ENCODE results near the gene TACO1.

TACO1 gene

DNA sequence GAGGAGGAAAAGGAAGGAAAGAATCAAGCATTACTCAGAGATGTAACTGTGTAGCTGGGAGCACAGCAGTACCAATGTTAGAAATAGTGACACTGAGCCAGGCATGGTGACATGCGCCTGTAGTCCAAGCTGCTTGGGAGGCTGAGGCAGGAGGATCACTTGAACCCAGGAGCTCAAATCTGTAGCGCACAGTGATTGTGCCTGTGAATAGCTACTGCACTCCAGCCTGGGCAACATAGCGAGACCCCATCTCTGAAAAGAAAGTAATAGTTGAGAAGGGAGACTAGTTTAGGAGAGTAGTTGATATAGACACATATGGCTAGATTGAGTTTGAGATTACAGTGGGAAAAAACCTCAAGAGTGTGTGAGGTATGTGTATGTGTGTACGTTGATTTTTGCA, 39.3 kb downstream of the TACO1 start:
- DNase-seq (ENCODE audit: low read depth in 2 of 2) = no peak

DNA sequence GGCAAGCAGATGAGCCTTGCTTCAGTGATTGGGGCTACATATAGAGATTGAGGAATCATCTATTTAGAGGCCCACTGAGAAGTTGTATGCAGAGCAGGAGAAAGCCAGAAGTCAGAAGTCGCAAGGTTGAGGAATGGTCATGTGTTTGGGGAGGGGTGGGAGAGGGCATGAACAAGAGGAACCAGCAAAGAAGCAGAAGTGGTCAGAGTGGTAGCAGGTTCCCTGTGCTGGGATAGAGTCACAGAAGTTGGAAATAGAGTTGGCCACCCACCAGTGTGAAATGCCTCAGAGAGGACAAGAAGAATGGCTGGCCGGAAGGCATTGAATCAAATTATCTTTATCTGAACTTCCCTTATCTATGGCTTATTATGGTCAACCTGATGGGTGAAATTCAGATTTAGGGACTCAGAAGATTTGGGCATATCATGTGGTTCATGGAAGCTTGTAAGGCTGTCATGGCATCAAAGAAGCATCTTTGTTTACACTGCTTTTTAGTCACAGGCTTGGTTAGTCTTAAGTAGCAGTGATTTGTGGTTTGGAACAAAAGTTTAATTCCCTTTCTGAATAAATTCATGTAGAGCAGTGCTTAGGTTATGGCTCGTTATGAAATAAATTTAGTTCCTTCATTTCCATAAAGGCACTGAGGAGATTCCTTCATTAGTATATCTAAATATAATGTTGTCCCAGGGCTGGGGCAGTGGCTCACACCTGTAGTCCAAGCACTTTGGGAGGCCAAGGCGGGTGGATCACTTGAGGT, 41.2 kb downstream of the TACO1 start:
- DNase-seq (ENCODE audit: low read depth in 2 of 2) = no peak

DNA sequence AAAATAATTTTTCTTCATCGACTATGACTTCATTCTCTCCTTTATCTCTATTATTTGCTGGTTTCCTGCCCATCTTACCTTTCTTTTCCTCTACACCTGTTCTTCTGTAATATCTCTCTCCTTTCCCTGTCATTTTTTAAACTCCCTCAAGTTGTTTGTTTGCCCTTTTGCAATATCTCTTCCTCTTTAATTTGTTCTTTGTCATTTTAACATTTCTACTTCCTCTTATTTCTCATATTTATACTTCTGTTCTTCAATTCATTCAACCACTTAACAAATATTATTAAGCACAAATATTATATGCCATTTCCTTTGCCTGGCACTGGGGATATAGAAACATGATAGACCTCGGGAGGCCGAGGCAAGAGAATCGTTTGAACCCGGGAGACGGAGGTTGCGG, 44.2 kb downstream of the TACO1 start:
- DNase-seq (ENCODE audit: low read depth in 2 of 2) = no peak

DNA sequence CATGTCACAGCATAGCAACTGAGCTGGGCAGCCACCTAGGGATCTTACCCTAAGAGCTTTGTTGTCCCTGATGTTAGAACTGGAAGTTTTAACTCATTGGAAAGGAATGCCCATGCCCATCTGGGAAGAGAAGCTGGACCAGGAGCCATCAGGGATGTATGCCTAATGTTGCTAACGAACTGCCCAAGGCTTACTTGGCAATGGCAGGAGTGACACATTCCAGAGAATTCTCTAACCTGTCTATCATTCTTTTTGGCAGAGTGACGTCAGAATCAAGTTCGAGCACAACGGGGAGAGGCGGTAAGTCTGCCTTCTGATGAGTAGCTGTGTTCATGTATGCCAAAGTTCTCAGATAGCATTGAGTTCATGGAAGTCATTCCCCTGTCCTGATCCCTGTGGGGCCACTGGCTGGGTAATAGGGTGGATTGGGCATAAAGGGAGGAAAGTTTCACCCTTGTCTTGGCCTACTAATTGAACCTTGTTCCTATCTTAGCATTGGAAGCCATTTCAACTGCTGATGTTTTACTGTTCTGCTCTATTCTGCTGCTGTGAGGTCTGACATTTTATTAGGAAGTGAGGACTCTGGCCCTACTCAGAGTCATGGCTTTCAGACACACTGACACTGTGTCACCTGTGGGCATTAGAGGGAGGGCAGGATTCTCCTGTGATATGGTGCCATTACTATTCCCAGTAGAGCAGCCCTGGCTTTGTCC, 45.2 kb downstream of the TACO1 start:
- no peak for DNase-seq (ENCODE audit: low read depth in 2 of 2)

DNA sequence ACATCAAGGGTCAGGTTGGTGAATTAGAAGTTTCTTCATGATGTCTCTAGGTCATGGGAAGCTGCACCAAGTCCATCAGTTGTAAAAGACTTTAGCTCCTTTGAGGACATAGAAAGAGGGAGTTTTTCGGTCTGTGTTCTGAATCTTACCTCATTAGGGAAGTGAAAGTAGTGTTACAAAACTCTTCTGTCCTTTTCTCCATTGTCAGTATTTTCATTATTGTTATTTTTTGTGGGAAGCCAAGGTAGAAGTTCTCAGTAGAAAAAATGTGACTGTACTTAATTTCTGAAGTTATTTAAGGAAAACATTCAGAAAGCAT, 45.8 kb downstream of the TACO1 start:
- DNase-seq (ENCODE audit: low read depth in 2 of 2) = no peak

DNA sequence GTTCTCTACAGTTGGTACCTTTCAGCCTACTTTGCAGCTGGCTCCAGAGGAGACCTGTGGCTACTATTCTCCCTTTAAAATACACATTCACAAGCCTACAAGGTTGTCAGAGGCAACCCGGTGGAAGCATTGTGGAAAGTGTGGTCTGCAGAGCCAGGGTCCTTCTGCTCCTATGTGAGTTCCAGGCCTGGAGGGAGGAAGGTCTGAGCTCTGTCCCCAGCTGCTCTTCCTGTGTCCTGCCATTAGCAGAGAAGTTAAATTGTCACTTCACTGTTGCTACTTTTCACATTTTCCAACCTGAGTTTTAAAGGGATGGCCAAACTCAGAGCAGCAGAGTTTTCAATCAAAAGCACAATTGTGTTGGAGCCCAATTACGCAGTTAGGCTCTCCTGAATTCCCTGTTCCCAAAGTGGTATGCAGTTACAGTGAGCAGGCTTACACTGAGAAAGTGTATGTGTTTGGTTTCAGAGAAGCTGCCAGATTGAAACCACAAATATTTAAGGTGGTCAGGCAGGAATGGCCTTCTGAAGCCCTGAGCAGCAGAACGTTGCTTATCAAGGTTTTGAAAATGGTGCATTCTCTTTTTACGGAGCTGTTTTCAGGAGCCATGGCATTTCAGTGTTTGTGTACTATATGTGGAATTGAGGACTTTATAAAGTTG, 46.5 kb downstream of the TACO1 start:
- DNase-seq (ENCODE audit: low read depth in 2 of 2) = no peak

DNA sequence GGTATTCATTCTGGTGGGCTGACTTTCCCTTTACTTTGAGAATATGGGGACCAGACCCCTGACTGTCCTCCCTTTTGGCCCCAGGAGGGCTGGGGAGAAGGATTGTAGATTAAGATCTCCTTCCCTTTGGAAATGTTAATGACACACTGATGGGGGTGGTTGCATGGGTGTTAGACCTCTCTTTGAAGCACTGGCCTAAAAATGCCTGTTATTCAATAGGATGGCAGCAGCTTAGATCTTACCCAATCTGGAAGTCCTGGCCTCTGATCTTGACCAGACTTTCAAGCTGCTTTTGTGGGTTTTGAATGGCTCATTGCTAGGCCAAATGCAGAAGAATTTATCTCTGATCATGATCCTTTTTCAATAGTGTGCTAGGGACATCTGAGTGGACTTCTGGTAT, 47.2 kb downstream of the TACO1 start:
- DNase-seq (ENCODE audit: low read depth in 2 of 2) = no peak

DNA sequence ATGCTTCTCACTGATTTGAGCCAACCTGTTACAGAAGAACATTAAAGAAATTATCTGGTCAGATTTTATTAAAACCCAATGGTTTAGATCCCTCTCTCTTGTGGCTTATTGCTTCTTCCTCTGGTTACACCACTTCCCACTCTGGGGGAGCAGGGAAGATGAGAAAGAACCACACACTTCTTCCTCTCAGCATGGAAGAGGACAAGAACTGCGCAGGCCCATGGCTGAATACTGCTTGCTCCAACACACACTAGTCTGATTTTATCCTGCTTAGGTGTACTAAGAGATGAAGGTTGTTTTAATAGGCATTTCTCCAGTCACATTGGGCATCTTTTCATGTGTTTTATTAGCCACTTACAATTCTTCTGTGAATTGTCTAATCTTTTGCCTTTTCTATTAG, 49.1 kb downstream of the TACO1 start:
- DNase-seq (ENCODE audit: low read depth in 2 of 2) = no peak

DNA sequence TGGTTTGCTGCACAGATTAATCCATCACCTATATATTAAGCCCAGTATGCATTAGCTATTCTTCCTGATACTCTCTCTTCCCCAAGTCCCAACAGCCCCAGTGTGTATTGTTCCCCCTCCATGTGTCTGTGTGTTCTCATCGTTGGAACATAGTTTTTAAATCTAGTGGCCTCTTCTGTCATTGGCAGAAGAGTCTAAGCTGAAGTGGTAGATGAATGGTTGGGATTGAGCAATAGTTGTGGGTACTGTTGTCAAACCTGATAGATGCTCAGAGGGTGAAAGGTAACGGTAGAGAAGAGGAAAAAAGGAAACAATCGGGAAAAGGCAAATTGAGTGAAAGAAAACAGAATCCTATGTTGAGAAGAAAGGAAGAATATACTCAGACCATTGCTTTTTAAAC, 51.4 kb downstream of the TACO1 start:
- DNase-seq (ENCODE audit: low read depth in 2 of 2) = no peak

DNA sequence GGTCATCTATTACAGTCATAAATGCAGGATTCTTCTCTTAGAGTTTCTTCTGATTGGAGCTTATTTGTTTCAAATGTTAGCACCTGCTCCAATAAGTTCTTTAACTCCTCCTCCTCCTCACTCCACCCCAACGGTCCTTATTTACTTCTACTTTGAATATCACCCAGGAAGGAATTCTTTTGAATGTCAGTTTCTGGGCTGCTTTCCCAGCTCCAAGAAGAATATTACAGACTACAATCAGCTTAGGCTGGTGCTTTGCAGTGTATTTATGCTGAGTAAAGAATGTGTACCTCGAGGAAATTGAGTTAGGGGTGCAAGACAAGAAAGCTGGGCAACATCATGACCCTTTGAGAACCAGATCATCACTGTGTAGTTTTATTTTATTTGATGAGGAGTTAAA, 52.4 kb downstream of the TACO1 start:
- DNase-seq (ENCODE audit: low read depth in 2 of 2) = no peak

DNA sequence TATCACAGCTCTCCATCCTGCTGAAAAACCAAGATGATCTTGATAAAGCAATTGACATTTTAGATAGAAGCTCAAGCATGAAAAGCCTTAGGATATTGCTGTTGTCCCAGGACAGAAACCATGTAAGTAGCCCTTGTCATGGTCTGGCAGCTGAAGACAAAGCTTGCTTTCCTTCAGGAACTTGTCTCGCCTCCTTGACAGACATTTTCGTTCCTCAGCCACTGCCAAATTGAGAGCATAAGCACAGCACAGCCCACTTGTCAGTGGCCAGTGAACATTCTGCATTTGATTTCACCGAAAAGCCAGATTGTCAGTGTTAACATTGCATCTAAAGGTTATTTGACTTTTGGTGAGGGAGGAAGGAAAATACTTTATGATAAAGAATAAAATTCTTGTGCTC, 57.1 kb downstream of the TACO1 start:
- no peak for DNase-seq (ENCODE audit: low read depth in 2 of 2)
